ENCODE data around the gene AP4S1.
A peak's percentile ranks its signal among the peaks of the same experiment; 100 is the strongest.

Gene AP4S1

DNA sequence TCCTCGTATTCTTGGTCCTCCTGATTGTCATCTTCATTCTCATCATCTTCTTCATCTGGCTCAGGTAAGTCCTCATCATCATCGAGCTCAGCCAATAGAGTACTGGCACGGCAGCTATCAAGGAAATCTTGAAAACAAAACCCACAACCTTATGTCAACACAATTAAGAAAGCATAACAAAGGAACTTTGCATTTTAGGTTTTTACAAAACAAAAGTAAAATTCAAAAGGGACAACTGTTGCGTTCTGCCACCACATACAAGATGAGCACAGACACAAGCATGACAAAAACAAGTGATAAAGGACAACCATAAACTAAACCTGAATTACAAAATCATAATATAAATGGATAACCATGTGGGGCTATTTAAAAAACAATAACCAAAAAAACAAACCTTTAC lies 97.5 kb downstream of the AP4S1 start:
- in situ Hi-C loops (cut with HindIII; ENCODE audit: low pct_unique_long_range_greater_than_20kb, low sequenced_read_pairs): no loop called here
- DNase-seq (ENCODE audit: low read depth in 1 of 2, low spot score in 1 of 2): no peak
- TF ChIP-seq JUND (IDR thresholded peaks at IDR 0.05; ENCODE audit: low read depth): no peak

DNA sequence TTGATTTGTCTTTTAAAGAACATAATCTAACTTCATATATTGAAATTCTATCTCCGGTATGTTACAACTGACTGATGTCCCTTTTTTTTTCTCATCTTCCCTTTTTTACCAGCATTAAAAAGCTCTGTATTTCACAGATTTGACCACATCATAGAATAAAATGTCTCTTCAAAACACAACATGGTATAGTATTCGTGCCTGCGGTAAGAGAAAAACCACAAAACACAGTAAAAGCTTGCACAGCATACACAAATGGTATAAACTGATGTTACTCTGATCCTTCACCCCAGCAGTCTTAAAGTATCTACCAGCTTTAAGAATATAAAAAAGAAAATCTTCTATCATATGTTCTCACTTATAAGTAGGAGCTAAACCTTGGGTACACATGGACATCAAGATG lies 98.7 kb downstream of the AP4S1 start:
- no peak for TF ChIP-seq JUND (IDR thresholded peaks at IDR 0.05; ENCODE audit: low read depth)
- DNase-seq (ENCODE audit: low read depth in 1 of 2, low spot score in 1 of 2): no peak
- in situ Hi-C loops (cut with HindIII; ENCODE audit: low pct_unique_long_range_greater_than_20kb, low sequenced_read_pairs): no loop called here

DNA sequence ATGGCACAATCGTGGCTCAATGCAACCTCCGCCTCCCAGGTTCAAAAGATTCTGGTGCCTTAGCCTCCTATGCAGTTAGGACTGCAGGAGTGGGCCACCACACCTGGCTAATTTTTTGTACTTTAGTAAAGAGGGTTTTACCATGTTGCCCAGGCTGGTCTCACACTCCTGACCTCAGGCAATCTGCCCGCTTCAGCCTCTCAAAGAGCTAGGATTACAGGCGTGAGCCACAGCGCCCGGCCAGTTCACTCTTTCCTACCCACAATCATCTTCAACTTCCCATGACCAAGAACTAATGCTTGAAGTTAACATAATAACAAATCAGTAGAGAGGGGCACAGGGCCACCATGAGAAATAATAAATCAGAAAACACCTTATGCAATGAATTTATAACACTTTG lies 99.8 kb downstream of the AP4S1 start:
- no peak for DNase-seq (ENCODE audit: low read depth in 1 of 2, low spot score in 1 of 2)
- in situ Hi-C loops (cut with HindIII; ENCODE audit: low pct_unique_long_range_greater_than_20kb, low sequenced_read_pairs): no loop called here
- no peak for TF ChIP-seq JUND (IDR thresholded peaks at IDR 0.05; ENCODE audit: low read depth)

DNA sequence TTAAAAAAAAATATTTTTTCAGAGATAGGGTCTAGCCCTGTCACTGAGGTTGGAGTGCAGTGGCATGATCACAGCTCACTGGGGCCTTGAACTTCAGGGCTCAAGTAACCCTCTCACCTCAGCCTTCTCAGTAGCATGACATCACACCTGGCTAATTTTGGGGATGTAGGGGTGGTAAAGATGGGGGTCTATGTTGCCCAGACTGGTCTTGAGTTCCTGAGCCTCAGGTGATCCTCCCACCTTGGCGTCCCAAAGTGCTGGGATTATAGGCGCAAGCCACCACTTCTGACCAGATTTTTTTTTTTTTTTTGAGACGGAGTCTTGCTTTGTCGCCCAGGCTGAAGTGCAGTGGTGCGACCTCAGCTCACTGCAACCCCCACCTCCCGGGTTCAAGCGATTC lies 101.2 kb downstream of the AP4S1 start:
- no peak for DNase-seq (ENCODE audit: low read depth in 1 of 2, low spot score in 1 of 2)
- in situ Hi-C loops (cut with HindIII; ENCODE audit: low pct_unique_long_range_greater_than_20kb, low sequenced_read_pairs): no loop called here
- TF ChIP-seq JUND (IDR thresholded peaks at IDR 0.05; ENCODE audit: low read depth): no peak

DNA sequence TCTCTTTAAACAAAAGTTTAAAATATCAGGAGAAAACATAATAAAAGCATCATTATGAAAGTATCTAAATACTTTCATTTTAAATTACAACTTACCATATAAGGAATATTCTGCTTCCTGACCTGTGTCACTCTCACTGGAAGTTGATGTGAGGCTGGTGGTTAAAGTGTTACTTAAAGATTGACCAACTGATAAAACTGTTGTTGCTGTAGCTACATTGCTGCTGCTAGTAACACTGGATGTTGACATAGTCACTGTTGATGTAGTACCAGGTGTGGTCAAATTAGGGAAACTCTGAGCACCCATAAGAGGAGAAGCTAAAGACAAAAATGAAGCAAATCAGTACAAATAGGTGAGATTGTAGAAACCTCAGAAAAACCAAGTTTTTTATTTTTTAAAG lies 102.2 kb downstream of the AP4S1 start:
- in situ Hi-C loops (cut with HindIII; ENCODE audit: low pct_unique_long_range_greater_than_20kb, low sequenced_read_pairs): no loop called here

DNA sequence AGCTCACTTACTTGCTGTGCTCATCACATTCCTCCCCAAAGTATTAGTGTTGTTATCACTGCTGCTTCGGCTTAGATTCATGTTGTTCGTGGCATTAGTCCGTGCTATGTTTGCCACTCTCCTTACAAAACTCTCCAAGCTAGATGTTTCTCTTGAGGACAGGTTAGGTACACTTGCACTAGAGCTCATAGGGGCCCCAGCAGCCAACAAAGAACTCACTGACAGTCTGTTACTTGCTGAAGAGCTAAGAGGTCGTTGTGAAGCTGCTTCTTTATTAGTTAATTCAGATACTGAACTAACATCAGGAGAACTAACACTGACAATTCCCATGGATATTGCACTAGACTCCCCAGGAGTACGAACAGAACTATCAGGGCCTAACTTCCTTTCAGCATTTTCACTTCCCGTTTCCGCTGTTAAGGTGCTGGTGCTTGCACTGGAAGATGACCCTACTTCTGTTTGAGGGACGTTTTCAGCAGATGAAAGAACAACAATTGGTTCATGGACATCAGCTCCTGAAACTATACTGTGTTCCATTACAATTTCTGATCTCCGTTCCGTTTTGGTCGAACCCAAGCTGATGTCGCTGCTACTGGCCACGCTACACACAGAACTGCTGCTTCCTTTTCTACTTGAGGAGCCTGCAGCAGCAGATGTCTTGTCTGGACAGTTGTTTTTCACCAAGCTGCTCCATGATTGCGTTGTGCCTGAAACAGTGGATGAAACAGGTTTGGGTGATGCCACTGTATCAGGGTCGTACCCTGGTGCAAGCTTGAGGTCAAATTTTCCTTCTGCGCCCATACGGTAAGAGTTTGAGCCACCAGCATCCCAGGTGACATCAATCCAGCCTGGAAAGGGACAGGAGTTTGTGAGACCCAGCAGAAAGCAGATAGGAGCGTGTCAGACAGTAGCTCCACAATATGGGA lies 103.4 kb downstream of the AP4S1 start:
- no peak for TF ChIP-seq JUND (IDR thresholded peaks at IDR 0.05; ENCODE audit: low read depth)
- in situ Hi-C loops (cut with HindIII; ENCODE audit: low pct_unique_long_range_greater_than_20kb, low sequenced_read_pairs): no loop called here
- no peak for DNase-seq (ENCODE audit: low read depth in 1 of 2, low spot score in 1 of 2)

More for the DNA sequence above, 102.2 kb downstream of the AP4S1 start:
- no peak for TF ChIP-seq JUND (IDR thresholded peaks at IDR 0.05; ENCODE audit: low read depth)
- DNase-seq (ENCODE audit: low read depth in 1 of 2, low spot score in 1 of 2): peak in 1 of 2 experiments; percentile 22

DNA sequence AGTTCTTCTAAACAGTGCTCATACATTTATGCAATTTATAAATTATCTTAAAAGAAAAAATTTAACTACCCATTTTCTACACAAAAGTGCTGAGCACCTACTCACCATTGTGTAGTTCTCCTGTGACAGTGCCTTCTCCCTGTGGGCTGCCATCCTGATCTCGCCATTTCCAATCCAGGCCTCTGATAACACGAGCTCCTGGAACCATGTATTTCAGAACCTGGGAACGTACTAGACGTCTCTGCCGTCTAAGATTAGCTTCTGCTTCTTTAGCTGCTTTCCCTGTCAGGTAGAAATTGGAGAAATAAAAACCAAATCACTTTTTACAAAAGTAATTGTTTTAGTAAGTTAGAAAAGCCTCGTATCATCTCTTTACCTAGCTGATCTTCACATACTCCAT lies 107.7 kb downstream of the AP4S1 start:
- TF ChIP-seq JUND (IDR thresholded peaks at IDR 0.05; ENCODE audit: low read depth): no peak
- in situ Hi-C loops (cut with HindIII; ENCODE audit: low pct_unique_long_range_greater_than_20kb, low sequenced_read_pairs): no loop called here
- DNase-seq (ENCODE audit: low read depth in 1 of 2, low spot score in 1 of 2): no peak

DNA sequence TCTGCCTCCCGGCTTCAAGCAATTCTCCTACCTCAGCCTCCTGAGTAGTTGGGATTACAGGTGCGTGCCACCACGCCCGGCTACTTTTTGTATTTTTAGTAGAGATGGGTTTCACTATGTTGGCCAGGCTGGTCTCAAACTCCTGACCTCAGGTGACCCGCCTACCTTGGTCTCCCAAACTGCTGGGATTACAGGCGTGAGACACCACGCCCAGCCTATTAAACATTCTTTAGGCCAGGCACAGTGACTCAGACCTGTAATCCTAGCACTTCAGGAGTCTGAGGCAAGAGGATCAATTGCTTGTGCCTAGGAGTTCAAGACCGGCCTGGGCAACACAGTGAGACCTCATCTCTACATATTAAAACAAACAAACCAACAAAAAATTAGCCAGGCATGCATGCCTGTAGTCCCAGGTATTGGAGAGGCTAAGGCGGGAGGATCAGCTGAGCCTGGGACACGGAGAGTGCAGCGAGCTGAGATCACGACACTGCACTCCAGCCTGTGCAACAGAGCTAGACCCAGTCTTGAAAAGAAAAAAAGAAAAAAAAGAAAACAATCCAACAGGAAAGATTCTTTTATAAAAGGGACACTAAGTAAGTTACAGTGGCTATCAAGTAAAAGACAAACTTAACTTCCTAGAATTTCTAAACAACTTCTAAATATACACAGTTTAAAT lies 111.9 kb downstream of the AP4S1 start:
- no peak for DNase-seq (ENCODE audit: low read depth in 1 of 2, low spot score in 1 of 2)
- no peak for TF ChIP-seq JUND (IDR thresholded peaks at IDR 0.05; ENCODE audit: low read depth)
- in situ Hi-C loops (cut with HindIII; ENCODE audit: low pct_unique_long_range_greater_than_20kb, low sequenced_read_pairs): no loop called here

DNA sequence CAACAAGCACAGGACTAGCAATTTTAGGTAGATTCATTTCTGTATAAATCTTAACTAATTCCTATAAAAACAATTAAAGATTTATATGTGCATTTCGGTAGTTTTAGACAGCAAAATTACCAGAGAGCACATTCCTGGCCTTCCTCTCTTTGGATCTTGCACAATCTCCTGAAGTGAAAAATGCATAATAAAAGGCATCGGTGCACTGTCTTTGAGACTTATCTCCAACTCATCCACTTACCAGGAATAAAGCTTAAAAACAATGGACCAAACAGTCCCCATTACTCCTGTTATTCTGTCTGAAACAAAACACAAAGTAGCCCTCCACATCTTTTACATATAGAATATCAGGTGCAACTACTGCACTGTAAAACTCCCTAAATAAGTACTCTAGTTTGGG lies 112.9 kb downstream of the AP4S1 start:
- in situ Hi-C loops (cut with HindIII; ENCODE audit: low pct_unique_long_range_greater_than_20kb, low sequenced_read_pairs): no loop called here
- TF ChIP-seq JUND (IDR thresholded peaks at IDR 0.05; ENCODE audit: low read depth): no peak
- no peak for DNase-seq (ENCODE audit: low read depth in 1 of 2, low spot score in 1 of 2)

DNA sequence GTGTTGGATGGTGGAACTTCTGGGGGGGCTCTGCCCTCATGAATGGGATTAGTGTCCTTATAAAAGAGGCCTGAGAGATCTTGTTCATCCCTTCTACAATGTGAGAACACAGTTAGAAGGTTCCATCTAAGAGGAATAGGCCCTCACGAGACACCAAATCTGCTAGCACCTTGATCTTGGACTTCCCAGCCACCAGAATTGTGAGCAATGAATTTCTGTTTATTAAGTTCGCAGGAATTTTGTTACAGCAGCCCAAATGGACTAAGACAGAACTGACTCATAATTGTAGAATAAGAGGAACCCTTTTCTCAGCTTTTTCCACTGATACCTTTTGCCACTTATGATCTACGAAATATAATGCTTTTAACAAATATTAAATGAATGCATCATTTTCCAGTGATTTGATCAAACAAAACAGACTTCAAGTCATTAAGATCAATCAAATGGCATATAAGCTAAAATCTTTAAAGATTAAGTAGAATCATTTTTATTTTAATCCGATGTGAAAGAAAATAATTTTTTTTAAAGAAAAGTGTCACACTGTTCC lies 113.9 kb downstream of the AP4S1 start:
- in situ Hi-C loops (cut with HindIII; ENCODE audit: low pct_unique_long_range_greater_than_20kb, low sequenced_read_pairs): no loop called here
- TF ChIP-seq JUND (IDR thresholded peaks at IDR 0.05; ENCODE audit: low read depth): no peak
- no peak for DNase-seq (ENCODE audit: low read depth in 1 of 2, low spot score in 1 of 2)

DNA sequence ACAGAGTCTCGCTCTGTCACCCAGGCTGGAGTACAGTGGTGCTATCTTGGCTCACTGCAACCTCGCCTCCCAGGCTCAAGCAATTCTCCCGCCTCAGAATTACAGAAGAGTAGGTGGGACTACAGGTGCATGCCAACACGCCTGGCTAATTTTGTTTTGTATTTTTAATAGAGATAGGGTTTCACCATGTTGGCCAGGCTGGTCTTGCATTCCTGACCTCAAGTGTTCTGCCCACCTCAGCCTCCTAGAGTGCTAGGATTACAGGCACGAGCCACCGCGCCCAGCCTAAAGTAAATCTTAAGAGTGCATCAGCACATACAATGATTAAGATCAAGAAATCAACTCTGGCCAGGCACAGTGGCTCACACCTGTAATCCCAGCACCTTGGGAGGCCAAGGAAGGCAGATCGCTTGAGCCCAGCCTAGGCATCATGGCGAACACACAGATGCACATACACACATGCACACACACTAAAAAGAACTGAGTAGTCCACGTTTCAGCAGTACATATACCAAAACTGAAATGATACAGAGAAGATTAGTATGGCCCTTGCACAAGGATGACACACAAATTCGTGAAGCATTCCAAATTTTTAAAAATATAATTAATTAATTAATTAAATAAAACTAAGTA lies 117.1 kb downstream of the AP4S1 start:
- in situ Hi-C loops (cut with HindIII; ENCODE audit: low pct_unique_long_range_greater_than_20kb, low sequenced_read_pairs): no loop called here
- TF ChIP-seq JUND (IDR thresholded peaks at IDR 0.05; ENCODE audit: low read depth): no peak
- no peak for DNase-seq (ENCODE audit: low read depth in 1 of 2, low spot score in 1 of 2)
